22Rv1 (cell line): Measurements from ENCODE around the gene DMBT1.

Experiments
- CTCF ChIP-seq: fragments of 450-650 bp; IDR thresholded peaks from 2 replicates; pipeline ENCODE4 v1.5.1; 2017; ENCODE audit warnings: mild to moderate bottlenecking
- ZFX ChIP-seq: fragments of 450-650 bp; IDR thresholded peaks from 2 replicates; pipeline ENCODE4 v1.6.1; 2017; ENCODE audit warnings: antibody characterized with exemption, borderline replicate concordance

- TF ChIP-seq CTCF = no peak
- TF ChIP-seq ZFX = no peak
These were observed 44.8 kb upstream of the DMBT1 start for GRCh38 chr10:122515588-122516231.
